ENCODE measurements around the gene RHO. TPM values are rescaled to one million over a fixed set of nuclear protein-coding genes. Genes with fewer than 3 reads are reported as not detected.
"Not testable (repeated sequence)": the region's sequence is repeated elsewhere in the genome, so short reads cannot be mapped to it uniquely, and the experiment has no call there.

Gene RHO
- total RNA-seq, 1 experiment from 2014 or later: not detected

GRCh38 chr3:129542747-129543146 is 14.3 kb downstream of the RHO start:
- Mint-ChIP-seq H3K27me3 (ENCODE audit: insufficient read depth, unreplicated experiment) (no peaks in the 10 kb centered on the region), H3K27ac (ENCODE audit: unreplicated experiment) (no peak overlapping the region), H3K9me3 (ENCODE audit: unreplicated experiment) (no peaks in the 10 kb centered on the region), H3K4me3 (ENCODE audit: unreplicated experiment) (no peak overlapping the region), H3K4me1 (ENCODE audit: low read depth, unreplicated experiment) (peaks cover 6% of the 10 kb centered on the region), H3K36me3 (ENCODE audit: insufficient read depth, unreplicated experiment) (no peaks in the 10 kb centered on the region)
- ChIA-PET CTCF (no interaction called here), POLR2A (no interaction called here)
- Histone ChIP-seq H3K4me3 (ENCODE audit: low read depth, low read length) (no peak overlapping the region), H3K36me3 (ENCODE audit: control insufficient read depth, insufficient read depth, low read length) (no peaks in the 10 kb centered on the region), H3K4me1 (no peaks in the 10 kb centered on the region), H3K27me3 (replicated peaks; ENCODE audit: control insufficient read depth, insufficient read depth, low read length) (no peaks in the 10 kb centered on the region), H3K9me3 (no peaks in the 10 kb centered on the region)
- intact Hi-C loops (cut with micrococcal nuclease; ENCODE audit: unreplicated experiment): loop anchor here (5.0 kb wide), 1 partner anchor 50 kb away; no protein-coding TSS in a partner anchor
- no peak for DNase-seq
- TF ChIP-seq, protein P1, sequence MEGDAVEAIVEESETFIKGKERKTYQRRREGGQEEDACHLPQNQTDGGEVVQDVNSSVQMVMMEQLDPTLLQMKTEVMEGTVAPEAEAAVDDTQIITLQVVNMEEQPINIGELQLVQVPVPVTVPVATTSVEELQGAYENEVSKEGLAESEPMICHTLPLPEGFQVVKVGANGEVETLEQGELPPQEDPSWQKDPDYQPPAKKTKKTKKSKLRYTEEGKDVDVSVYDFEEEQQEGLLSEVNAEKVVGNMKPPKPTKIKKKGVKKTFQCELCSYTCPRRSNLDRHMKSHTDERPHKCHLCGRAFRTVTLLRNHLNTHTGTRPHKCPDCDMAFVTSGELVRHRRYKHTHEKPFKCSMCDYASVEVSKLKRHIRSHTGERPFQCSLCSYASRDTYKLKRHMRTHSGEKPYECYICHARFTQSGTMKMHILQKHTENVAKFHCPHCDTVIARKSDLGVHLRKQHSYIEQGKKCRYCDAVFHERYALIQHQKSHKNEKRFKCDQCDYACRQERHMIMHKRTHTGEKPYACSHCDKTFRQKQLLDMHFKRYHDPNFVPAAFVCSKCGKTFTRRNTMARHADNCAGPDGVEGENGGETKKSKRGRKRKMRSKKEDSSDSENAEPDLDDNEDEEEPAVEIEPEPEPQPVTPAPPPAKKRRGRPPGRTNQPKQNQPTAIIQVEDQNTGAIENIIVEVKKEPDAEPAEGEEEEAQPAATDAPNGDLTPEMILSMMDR (IDR thresholded peaks at IDR 0.05; ENCODE audit: insufficient read depth in 1 of 2, low read depth in 1 of 2, low read length in 1 of 2, severe bottlenecking in 1 of 2, unreplicated experiment in 1 of 2): no peak
- BruUV-seq (replicated peaks): no TSS peak

DNA sequence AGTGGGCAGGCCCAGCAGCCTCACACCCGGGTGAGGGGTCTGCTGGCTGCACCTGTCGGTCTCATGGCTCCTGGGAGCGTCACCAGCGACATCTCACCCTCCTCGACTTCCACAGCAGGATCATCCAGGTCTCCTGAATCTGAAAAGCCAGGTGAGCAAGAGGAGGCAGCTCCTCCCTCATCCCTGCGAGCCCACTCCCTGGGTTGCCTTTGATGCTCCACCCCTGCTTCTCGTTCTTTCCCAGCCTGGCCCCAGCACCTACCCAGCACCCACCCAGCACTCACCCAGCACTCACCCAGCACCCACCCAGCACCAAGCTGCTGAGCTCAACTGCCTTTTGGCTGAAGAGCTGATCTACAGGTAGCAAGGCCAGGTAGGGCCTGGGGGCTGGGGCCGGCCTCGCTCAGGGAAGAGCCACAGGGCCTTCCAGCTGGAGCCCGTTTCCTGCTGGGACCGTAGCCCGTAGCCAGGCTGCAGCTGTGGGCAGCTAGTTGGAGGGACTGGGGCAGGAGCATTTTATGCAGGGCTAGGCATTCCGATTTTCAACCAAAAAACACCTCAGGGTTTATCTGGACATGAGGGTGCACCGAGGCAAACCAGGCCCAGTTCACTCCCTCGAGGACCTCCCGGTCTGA is 14.8 kb downstream of the RHO start, which contains the start of gene H1-8:
Gene H1-8, plus strand, starts transcription at position 20 of the 635 bp plus-strand sequence. Its CDS starts 44 bp downstream, at position 64.
- CTCF ChIA-PET: no interaction called here
- peaks cover 6% of the 10 kb centered on the region for H3K4me1 Mint-ChIP-seq (ENCODE audit: low read depth, unreplicated experiment)

GRCh38 chr3:129543999-129544398 is 15.6 kb downstream of the RHO start:
- H3K36me3 Mint-ChIP-seq (ENCODE audit: insufficient read depth, unreplicated experiment): no peaks in the 10 kb centered on the region
- CTCF ChIA-PET: no interaction called here

More for the DNA sequence above, 14.8 kb downstream of the RHO start, which contains the start of gene H1-8:
- intact Hi-C loops (cut with micrococcal nuclease; ENCODE audit: unreplicated experiment): loop anchor here (5.0 kb wide), 1 partner anchor 51 kb away; no protein-coding TSS in a partner anchor
- no peak within 1 kb of the TSS for H3K27ac Mint-ChIP-seq (ENCODE audit: unreplicated experiment)
- no peaks in the 10 kb centered on the region for H3K9me3 Mint-ChIP-seq (ENCODE audit: unreplicated experiment)
- no peaks in the 10 kb centered on the region for H3K4me1 ChIP-seq
- H3K27me3 Mint-ChIP-seq (ENCODE audit: insufficient read depth, unreplicated experiment): no peaks in the 10 kb centered on the region
- POLR2A ChIA-PET: no interaction called here
- H3K9me3 ChIP-seq: no peaks in the 10 kb centered on the region
- BruUV-seq (replicated peaks): no TSS peak
- no peaks in the 10 kb centered on the region for H3K36me3 ChIP-seq (ENCODE audit: control insufficient read depth, insufficient read depth, low read length)
- no peak within 1 kb of the TSS for H3K4me3 ChIP-seq (ENCODE audit: low read depth, low read length)
- no peaks in the 10 kb centered on the region for H3K27me3 ChIP-seq (replicated peaks; ENCODE audit: control insufficient read depth, insufficient read depth, low read length)
- no peak for DNase-seq
- H3K4me3 Mint-ChIP-seq (ENCODE audit: unreplicated experiment): no peak within 1 kb of the TSS
- no peaks in the 10 kb centered on the region for H3K36me3 Mint-ChIP-seq (ENCODE audit: insufficient read depth, unreplicated experiment)
- TF ChIP-seq, protein P1 (IDR thresholded peaks at IDR 0.05; ENCODE audit: insufficient read depth in 1 of 2, low read depth in 1 of 2, low read length in 1 of 2, severe bottlenecking in 1 of 2, unreplicated experiment in 1 of 2): no peak

DNA sequence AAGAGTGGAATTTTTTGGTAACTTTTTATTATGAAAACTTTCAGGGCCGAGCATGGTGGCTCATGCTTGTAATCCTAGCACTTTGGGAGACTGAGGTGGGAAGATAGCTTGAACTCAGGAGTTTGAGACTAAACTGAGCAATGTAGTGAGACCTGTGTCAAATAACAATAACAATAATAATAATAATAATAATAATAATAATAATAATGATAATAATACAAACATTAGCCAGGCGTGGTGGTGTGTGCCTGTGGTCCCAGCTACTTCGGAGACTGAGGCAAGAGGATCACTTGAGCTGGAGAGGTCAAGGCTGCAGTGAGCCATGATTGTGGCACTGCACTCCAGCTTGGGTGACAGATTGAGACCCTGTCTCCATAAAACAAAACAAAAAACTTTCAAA is 17.5 kb downstream of the RHO start:
- intact Hi-C loops (cut with micrococcal nuclease; ENCODE audit: unreplicated experiment); H3K4me3 Mint-ChIP-seq (ENCODE audit: unreplicated experiment); H3K27me3 Mint-ChIP-seq (ENCODE audit: insufficient read depth, unreplicated experiment); DNase-seq; H3K4me3 ChIP-seq (ENCODE audit: low read depth, low read length); H3K9me3 Mint-ChIP-seq (ENCODE audit: unreplicated experiment); H3K27me3 ChIP-seq (replicated peaks; ENCODE audit: control insufficient read depth, insufficient read depth, low read length); H3K27ac Mint-ChIP-seq (ENCODE audit: unreplicated experiment); BruUV-seq (replicated peaks); H3K4me1 ChIP-seq; H3K36me3 Mint-ChIP-seq (ENCODE audit: insufficient read depth, unreplicated experiment); H3K4me1 Mint-ChIP-seq (ENCODE audit: low read depth, unreplicated experiment); H3K36me3 ChIP-seq (ENCODE audit: control insufficient read depth, insufficient read depth, low read length); H3K9me3 ChIP-seq; CTCF ChIA-PET: not testable (repeated sequence)
- POLR2A ChIA-PET: interaction anchor here (0.6 kb wide), 1 partner anchor 67 kb away, joined by 19 read pairs; no protein-coding TSS in a partner anchor

More at GRCh38 chr3:129543999-129544398, 15.6 kb downstream of the RHO start:
- TF ChIP-seq, protein P1 (IDR thresholded peaks at IDR 0.05; ENCODE audit: insufficient read depth in 1 of 2, low read depth in 1 of 2, low read length in 1 of 2, severe bottlenecking in 1 of 2, unreplicated experiment in 1 of 2): no peak
- POLR2A ChIA-PET: no interaction called here
- intact Hi-C loops (cut with micrococcal nuclease; ENCODE audit: unreplicated experiment): loop anchor here (5.0 kb wide), 1 partner anchor 52 kb away; no protein-coding TSS in a partner anchor
- Mint-ChIP-seq H3K9me3 (ENCODE audit: unreplicated experiment) (no peaks in the 10 kb centered on the region), H3K4me1 (ENCODE audit: low read depth, unreplicated experiment) (peaks cover 6% of the 10 kb centered on the region), H3K27ac (ENCODE audit: unreplicated experiment) (no peak overlapping the region), H3K27me3 (ENCODE audit: insufficient read depth, unreplicated experiment) (no peaks in the 10 kb centered on the region), H3K4me3 (ENCODE audit: unreplicated experiment) (no peak overlapping the region)
- Histone ChIP-seq H3K4me3 (ENCODE audit: low read depth, low read length) (no peak overlapping the region), H3K9me3 (no peaks in the 10 kb centered on the region), H3K36me3 (ENCODE audit: control insufficient read depth, insufficient read depth, low read length) (no peaks in the 10 kb centered on the region), H3K27me3 (replicated peaks; ENCODE audit: control insufficient read depth, insufficient read depth, low read length) (no peaks in the 10 kb centered on the region), H3K4me1 (no peaks in the 10 kb centered on the region)
- BruUV-seq (replicated peaks): no TSS peak
- no peak for DNase-seq

All from Caco-2 (cell line).